ENCODE results near the gene PZP. TPM values are rescaled to one million over a fixed set of nuclear protein-coding genes. Genes with fewer than 3 reads are reported as not detected.

The PZP gene
- total and polyA plus RNA-seq, 2 of the 13 experiments (the other 11 are each of a cell fraction or from before 2014, with no cell fraction given) = 0.07 to 0.89 TPM

DNA sequence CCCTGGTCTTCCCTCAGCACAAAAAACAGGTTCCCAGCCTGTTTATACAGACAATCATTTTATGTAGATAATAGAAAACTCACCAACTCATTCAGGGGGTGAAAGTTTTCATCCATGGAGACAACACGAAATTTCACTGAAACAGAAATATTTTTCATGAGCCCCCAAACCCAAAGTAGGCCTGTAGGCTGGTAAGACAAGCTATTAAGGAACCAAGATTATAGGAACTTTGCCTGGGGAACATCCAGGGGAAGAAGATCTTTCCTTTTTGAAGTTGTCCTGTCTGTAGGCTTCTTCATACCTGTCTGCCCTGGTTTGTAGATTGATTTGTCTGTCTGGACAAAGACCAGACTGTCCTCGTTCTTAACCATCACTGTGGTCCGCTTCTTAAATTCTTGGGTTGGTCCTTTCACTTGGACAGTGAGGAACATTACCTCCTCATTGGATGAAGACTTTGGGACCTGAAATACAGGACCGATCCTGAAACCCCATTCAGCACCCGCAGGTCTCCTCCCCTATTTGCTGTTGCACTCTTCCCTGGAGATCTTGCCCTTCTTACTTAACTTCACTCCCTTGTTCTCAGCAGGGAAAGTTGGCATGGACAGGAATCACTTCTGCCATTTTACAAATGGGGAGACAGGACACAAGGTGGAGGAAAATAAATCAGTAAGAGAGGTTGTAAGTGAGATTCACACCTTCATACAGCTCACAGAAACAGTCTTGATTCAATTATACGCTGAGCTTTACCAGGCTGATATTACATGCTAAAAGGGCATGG lies 95.9 kb downstream of the PZP start (continued):
- TF ChIP-seq, protein P1, sequence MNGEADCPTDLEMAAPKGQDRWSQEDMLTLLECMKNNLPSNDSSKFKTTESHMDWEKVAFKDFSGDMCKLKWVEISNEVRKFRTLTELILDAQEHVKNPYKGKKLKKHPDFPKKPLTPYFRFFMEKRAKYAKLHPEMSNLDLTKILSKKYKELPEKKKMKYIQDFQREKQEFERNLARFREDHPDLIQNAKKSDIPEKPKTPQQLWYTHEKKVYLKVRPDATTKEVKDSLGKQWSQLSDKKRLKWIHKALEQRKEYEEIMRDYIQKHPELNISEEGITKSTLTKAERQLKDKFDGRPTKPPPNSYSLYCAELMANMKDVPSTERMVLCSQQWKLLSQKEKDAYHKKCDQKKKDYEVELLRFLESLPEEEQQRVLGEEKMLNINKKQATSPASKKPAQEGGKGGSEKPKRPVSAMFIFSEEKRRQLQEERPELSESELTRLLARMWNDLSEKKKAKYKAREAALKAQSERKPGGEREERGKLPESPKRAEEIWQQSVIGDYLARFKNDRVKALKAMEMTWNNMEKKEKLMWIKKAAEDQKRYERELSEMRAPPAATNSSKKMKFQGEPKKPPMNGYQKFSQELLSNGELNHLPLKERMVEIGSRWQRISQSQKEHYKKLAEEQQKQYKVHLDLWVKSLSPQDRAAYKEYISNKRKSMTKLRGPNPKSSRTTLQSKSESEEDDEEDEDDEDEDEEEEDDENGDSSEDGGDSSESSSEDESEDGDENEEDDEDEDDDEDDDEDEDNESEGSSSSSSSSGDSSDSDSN (CRISPR knock-in tag; IDR thresholded peaks at IDR 0.05) = no peak
- TF ChIP-seq, protein P2, sequence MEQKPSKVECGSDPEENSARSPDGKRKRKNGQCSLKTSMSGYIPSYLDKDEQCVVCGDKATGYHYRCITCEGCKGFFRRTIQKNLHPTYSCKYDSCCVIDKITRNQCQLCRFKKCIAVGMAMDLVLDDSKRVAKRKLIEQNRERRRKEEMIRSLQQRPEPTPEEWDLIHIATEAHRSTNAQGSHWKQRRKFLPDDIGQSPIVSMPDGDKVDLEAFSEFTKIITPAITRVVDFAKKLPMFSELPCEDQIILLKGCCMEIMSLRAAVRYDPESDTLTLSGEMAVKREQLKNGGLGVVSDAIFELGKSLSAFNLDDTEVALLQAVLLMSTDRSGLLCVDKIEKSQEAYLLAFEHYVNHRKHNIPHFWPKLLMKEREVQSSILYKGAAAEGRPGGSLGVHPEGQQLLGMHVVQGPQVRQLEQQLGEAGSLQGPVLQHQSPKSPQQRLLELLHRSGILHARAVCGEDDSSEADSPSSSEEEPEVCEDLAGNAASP (CRISPR knock-in tag; IDR thresholded peaks at IDR 0.05; ENCODE audit: borderline replicate concordance) = no peak
- TF ChIP-seq ZSCAN21 (CRISPR knock-in tag; IDR thresholded peaks at IDR 0.05; ENCODE audit: borderline replicate concordance) (no peak), POLR2G (IDR thresholded peaks at IDR 0.05; ENCODE audit: low read depth, low read length) (peak; percentile 79), MYNN (CRISPR knock-in tag; IDR thresholded peaks at IDR 0.05; ENCODE audit: low read depth) (no peak), ZEB1 (IDR thresholded peaks at IDR 0.05; ENCODE audit: insufficient replicate concordance, low read depth) (no peak), PAF1 (CRISPR knock-in tag; IDR thresholded peaks at IDR 0.05) (peak; percentile 91; the same call in 1 of the 2 replicates), DNMT1 (CRISPR knock-in tag; IDR thresholded peaks at IDR 0.05) (no peak), SSRP1 (CRISPR knock-in tag; IDR thresholded peaks at IDR 0.05) (peak; percentile 94), ZKSCAN1 (IDR thresholded peaks at IDR 0.05; ENCODE audit: low read length) (no peak), ZBTB7B (CRISPR knock-in tag; IDR thresholded peaks at IDR 0.05) (no peak), KAT8 (CRISPR knock-in tag; IDR thresholded peaks at IDR 0.05) (no peak), NFKBIZ (CRISPR knock-in tag; IDR thresholded peaks at IDR 0.05) (no peak), ZNF619 (CRISPR knock-in tag; IDR thresholded peaks at IDR 0.05) (no peak), SALL2 (CRISPR knock-in tag; IDR thresholded peaks at IDR 0.05) (no peak), ZNF451 (CRISPR knock-in tag; IDR thresholded peaks at IDR 0.05) (no peak), RXRA (CRISPR knock-in tag; IDR thresholded peaks at IDR 0.05) (no peak)
- TF ChIP-seq, protein P3, sequence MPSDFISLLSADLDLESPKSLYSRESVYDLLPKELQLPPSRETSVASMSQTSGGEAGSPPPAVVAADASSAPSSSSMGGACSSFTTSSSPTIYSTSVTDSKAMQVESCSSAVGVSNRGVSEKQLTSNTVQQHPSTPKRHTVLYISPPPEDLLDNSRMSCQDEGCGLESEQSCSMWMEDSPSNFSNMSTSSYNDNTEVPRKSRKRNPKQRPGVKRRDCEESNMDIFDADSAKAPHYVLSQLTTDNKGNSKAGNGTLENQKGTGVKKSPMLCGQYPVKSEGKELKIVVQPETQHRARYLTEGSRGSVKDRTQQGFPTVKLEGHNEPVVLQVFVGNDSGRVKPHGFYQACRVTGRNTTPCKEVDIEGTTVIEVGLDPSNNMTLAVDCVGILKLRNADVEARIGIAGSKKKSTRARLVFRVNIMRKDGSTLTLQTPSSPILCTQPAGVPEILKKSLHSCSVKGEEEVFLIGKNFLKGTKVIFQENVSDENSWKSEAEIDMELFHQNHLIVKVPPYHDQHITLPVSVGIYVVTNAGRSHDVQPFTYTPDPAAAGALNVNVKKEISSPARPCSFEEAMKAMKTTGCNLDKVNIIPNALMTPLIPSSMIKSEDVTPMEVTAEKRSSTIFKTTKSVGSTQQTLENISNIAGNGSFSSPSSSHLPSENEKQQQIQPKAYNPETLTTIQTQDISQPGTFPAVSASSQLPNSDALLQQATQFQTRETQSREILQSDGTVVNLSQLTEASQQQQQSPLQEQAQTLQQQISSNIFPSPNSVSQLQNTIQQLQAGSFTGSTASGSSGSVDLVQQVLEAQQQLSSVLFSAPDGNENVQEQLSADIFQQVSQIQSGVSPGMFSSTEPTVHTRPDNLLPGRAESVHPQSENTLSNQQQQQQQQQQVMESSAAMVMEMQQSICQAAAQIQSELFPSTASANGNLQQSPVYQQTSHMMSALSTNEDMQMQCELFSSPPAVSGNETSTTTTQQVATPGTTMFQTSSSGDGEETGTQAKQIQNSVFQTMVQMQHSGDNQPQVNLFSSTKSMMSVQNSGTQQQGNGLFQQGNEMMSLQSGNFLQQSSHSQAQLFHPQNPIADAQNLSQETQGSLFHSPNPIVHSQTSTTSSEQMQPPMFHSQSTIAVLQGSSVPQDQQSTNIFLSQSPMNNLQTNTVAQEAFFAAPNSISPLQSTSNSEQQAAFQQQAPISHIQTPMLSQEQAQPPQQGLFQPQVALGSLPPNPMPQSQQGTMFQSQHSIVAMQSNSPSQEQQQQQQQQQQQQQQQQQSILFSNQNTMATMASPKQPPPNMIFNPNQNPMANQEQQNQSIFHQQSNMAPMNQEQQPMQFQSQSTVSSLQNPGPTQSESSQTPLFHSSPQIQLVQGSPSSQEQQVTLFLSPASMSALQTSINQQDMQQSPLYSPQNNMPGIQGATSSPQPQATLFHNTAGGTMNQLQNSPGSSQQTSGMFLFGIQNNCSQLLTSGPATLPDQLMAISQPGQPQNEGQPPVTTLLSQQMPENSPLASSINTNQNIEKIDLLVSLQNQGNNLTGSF (CRISPR knock-in tag; IDR thresholded peaks at IDR 0.05) = no peak
- TF ChIP-seq, protein P4, sequence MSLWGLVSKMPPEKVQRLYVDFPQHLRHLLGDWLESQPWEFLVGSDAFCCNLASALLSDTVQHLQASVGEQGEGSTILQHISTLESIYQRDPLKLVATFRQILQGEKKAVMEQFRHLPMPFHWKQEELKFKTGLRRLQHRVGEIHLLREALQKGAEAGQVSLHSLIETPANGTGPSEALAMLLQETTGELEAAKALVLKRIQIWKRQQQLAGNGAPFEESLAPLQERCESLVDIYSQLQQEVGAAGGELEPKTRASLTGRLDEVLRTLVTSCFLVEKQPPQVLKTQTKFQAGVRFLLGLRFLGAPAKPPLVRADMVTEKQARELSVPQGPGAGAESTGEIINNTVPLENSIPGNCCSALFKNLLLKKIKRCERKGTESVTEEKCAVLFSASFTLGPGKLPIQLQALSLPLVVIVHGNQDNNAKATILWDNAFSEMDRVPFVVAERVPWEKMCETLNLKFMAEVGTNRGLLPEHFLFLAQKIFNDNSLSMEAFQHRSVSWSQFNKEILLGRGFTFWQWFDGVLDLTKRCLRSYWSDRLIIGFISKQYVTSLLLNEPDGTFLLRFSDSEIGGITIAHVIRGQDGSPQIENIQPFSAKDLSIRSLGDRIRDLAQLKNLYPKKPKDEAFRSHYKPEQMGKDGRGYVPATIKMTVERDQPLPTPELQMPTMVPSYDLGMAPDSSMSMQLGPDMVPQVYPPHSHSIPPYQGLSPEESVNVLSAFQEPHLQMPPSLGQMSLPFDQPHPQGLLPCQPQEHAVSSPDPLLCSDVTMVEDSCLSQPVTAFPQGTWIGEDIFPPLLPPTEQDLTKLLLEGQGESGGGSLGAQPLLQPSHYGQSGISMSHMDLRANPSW (CRISPR knock-in tag; IDR thresholded peaks at IDR 0.05; ENCODE audit: borderline replicate concordance) = no peak
